Choroid plexus epithelial cell (primary cell): ENCODE results near the gene AQP3.

Source experiments
- DNase-seq: peaks from one replicate; pipeline ENCODE4 v3.0.0-alpha.2; 2010; ENCODE audit warnings: low read depth
- H3K4me3 ChIP-seq: 2 replicates; pipeline ENCODE4 v1.5.1; 2011; ENCODE audit warnings: low read depth, mild to moderate bottlenecking, control low read depth, low read length, moderate library complexity
- CTCF ChIP-seq: conservative IDR thresholded peaks from 2 replicates; pipeline ENCODE4 v1.5.1; 2011; ENCODE audit warnings: low read depth, mild to moderate bottlenecking, control low read depth, inconsistent platforms, low read length, moderate library complexity

The AQP3 gene

GRCh38 chr9:33434317-33435105 lies 12.9 kb downstream of the AQP3 start:
- TF ChIP-seq CTCF: no peak
- DNase-seq: no peak
- H3K4me3 ChIP-seq: no peak overlapping the region

GRCh38 chr9:33433871-33434270 lies 13.5 kb downstream of the AQP3 start:
- no peak overlapping the region for H3K4me3 ChIP-seq
- DNase-seq: no peak
- no peak for TF ChIP-seq CTCF

GRCh38 chr9:33431420-33431819 lies 16.0 kb downstream of the AQP3 start:
- no peak for DNase-seq
- H3K4me3 ChIP-seq: no peak overlapping the region
- no peak for TF ChIP-seq CTCF

- no peak for TF ChIP-seq CTCF
- DNase-seq: no peak
- H3K4me3 ChIP-seq: no peak overlapping the region
Observed at GRCh38 chr9:33430942-33431341, 16.5 kb downstream of the AQP3 start.

- DNase-seq: peak; percentile 35
- H3K4me3 ChIP-seq: no peak overlapping the region
- no peak for TF ChIP-seq CTCF
Observed at GRCh38 chr9:33429256-33429985, 18.0 kb downstream of the AQP3 start.

GRCh38 chr9:33426843-33427293 lies 20.5 kb downstream of the AQP3 start:
- no peak for DNase-seq
- no peak overlapping the region for H3K4me3 ChIP-seq
- no peak for TF ChIP-seq CTCF
